ENCODE measurements around the gene RNF214.

Gene RNF214

GRCh38 chr11:117282956-117283355 lies 50.5 kb downstream of the RNF214 start:
- no peak for DNase-seq (ENCODE audit: low spot score)

GRCh38 chr11:117284053-117284452 lies 51.6 kb downstream of the RNF214 start:
- DNase-seq (ENCODE audit: low spot score), result no peak

GRCh38 chr11:117286588-117286987 lies 54.1 kb downstream of the RNF214 start:
- DNase-seq (ENCODE audit: low spot score), result no peak

- DNase-seq (ENCODE audit: low spot score), result no peak
Measured at GRCh38 chr11:117287668-117288067, 55.2 kb downstream of the RNF214 start.

GRCh38 chr11:117289795-117290194 lies 57.3 kb downstream of the RNF214 start:
- no peak for DNase-seq (ENCODE audit: low spot score)

GRCh38 chr11:117290809-117291396 lies 58.4 kb downstream of the RNF214 start, which contains the start of gene BACE1-AS:
BACE1-AS (plus strand) TSS chr11:117291346.
- no peak for DNase-seq (ENCODE audit: low spot score)

GRCh38 chr11:117292616-117293015 lies 60.1 kb downstream of the RNF214 start:
- no peak for DNase-seq (ENCODE audit: low spot score)

- DNase-seq (ENCODE audit: low spot score), result no peak
Measured at GRCh38 chr11:117295438-117296137, 63.1 kb downstream of the RNF214 start.

GRCh38 chr11:117296881-117297280 lies 64.4 kb downstream of the RNF214 start:
- DNase-seq (ENCODE audit: low spot score), result no peak

- DNase-seq (ENCODE audit: low spot score), result no peak
Measured at GRCh38 chr11:117298195-117298594, 65.7 kb downstream of the RNF214 start.

- DNase-seq (ENCODE audit: low spot score), result no peak
Measured at GRCh38 chr11:117299351-117300282, 67.1 kb downstream of the RNF214 start.

GRCh38 chr11:117300283-117300663 lies 67.8 kb downstream of the RNF214 start:
- peak; percentile 24 for DNase-seq (ENCODE audit: low spot score)

- peak; percentile 26 for DNase-seq (ENCODE audit: low spot score)
Measured at GRCh38 chr11:117300773-117301172, 68.3 kb downstream of the RNF214 start.

- DNase-seq (ENCODE audit: low spot score), result no peak
Measured at GRCh38 chr11:117302228-117302627, 69.8 kb downstream of the RNF214 start.

GRCh38 chr11:117303101-117303500 lies 70.6 kb downstream of the RNF214 start:
- no peak for DNase-seq (ENCODE audit: low spot score)

- DNase-seq (ENCODE audit: low spot score), result no peak
Measured at GRCh38 chr11:117303646-117304315, 71.3 kb downstream of the RNF214 start.

- DNase-seq (ENCODE audit: low spot score), result no peak
Measured at GRCh38 chr11:117305145-117305544, 72.7 kb downstream of the RNF214 start.

- no peak for DNase-seq (ENCODE audit: low spot score)
Measured at GRCh38 chr11:117309310-117309709, 76.8 kb downstream of the RNF214 start.

GRCh38 chr11:117313091-117313490 lies 80.6 kb downstream of the RNF214 start:
- no peak for DNase-seq (ENCODE audit: low spot score)

- DNase-seq (ENCODE audit: low spot score), result no peak
Measured at GRCh38 chr11:117313828-117314768, 81.6 kb downstream of the RNF214 start.

GRCh38 chr11:117314840-117315239 lies 82.4 kb downstream of the RNF214 start:
- no peak for DNase-seq (ENCODE audit: low spot score)

All from GM03348 (cell line).